A549 (cell line): ENCODE data around the gene PLCB3. TPM values are rescaled to one million over a fixed set of nuclear protein-coding genes. Genes with fewer than 3 reads are reported as not detected.

ENCODE experiments used
- ATAC-seq, 2 experiments: fragments of 200-7000 bp in 1 of 2; fragments of >200 bp in 1 of 2; cut with Nextera tagmentation in 1 of 2; cut with Tn5 transposase in 1 of 2; 3 replicates each; pipeline versions ENCODE4 v1.8.0 to v1.9.1; 2018 to 2020; ENCODE audit warnings: mild to moderate bottlenecking in 1 of 2, moderate library complexity in 1 of 2
- CTCF ChIA-PET: fragments of 300-600 bp; sonication (Branson Sonifier 250); formaldehyde crosslinking; extraction: SDS; loops from one replicate; lab custom pipeline; 2021; ENCODE audit warnings: antibody characterized with exemption, inconsistent platforms; lab: Yijun Ruan, JAX
- POLR2A ChIA-PET: fragments of 350-600 bp; formaldehyde crosslinking; extraction: SDS; loops from one replicate; lab custom pipeline; 2021; ENCODE audit warnings: antibody characterized with exemption, inconsistent platforms; lab: Yijun Ruan, JAX
- DNase-seq, 2 experiments: peaks; one replicate each; pipeline versions ENCODE4 v3.0.0 to v3.0.0-alpha.2; 2011 to 2016; ENCODE audit warnings: low read depth in 1 of 2, low spot score in 1 of 2
- FAIRE-seq: peaks from 2 replicates; lab custom pipeline; 2011; peaks lifted over from hg19 to GRCh38; lab: Jason Lieb, UNC
- H3K27ac ChIP-seq, 2 experiments: fragments of >200 bp; sonication (Bioruptor Twin); formaldehyde crosslinking; 3 replicates each; pipeline ENCODE4 v1.5.1; 2016 to 2017
- H3K4me1 ChIP-seq: fragments of >200 bp; sonication (Bioruptor Twin); formaldehyde crosslinking; 3 replicates; pipeline ENCODE4 v1.6.1; 2016
- H3K4me2 ChIP-seq: fragments of >200 bp; sonication (Bioruptor Twin); formaldehyde crosslinking; 3 replicates; pipeline ENCODE4 v1.6.1; 2016
- H3K4me3 ChIP-seq: fragments of >200 bp; sonication (Bioruptor Twin); formaldehyde crosslinking; 3 replicates; pipeline ENCODE4 v1.5.1; 2016
- H3K9me3 ChIP-seq: fragments of >200 bp; sonication (Bioruptor Twin); formaldehyde crosslinking; 3 replicates; pipeline ENCODE4 v1.6.1; 2016
- BCL3 ChIP-seq: fragments of >200 bp; sonication (Bioruptor Twin); formaldehyde crosslinking; IDR thresholded peaks from 3 replicates; pipeline ENCODE4 v1.6.1; 2016
- BHLHE40 ChIP-seq: IDR thresholded peaks from 2 replicates; pipeline ENCODE4 v1.6.1; 2012; ENCODE audit warnings: low read depth, low read length, inconsistent platforms
- CTCF ChIP-seq: fragments of >200 bp; sonication (Bioruptor Twin); formaldehyde crosslinking; IDR thresholded peaks from 3 replicates; pipeline ENCODE4 v1.5.1; 2016
- EHMT2 ChIP-seq: fragments of 200-600 bp; sonication (generic); IDR thresholded peaks from 2 replicates; pipeline ENCODE4 v1.6.1; 2016; ENCODE audit warnings: antibody characterized with exemption, low read depth, mild to moderate bottlenecking, moderate library complexity
- ELK1 ChIP-seq: fragments of 150-350 bp; IDR thresholded peaks from 2 replicates; pipeline ENCODE4 v1.6.1; 2014; ENCODE audit warnings: low read depth, mild to moderate bottlenecking, low read length
- EP300 ChIP-seq, 2 experiments: fragments of >200 bp; sonication (Bioruptor Twin); formaldehyde crosslinking; IDR thresholded peaks; 2 replicates in 1 of 2; 3 replicates in 1 of 2; pipeline ENCODE4 v1.6.1; 2016 to 2017
- ESRRA ChIP-seq: fragments of 150-350 bp; IDR thresholded peaks from 2 replicates; pipeline ENCODE4 v1.6.1; 2014; ENCODE audit warnings: mild to moderate bottlenecking, low read length, borderline replicate concordance
- FOSL2 ChIP-seq, 2 experiments: fragments of 450-650 bp in 1 of 2; fragments of >200 bp in 1 of 2; sonication (Bioruptor Twin) in 1 of 2; formaldehyde crosslinking; IDR thresholded peaks; 2 replicates each; pipeline versions ENCODE4 v1.5.0 to v1.6.1; 2016 to 2020; ENCODE audit warnings: mild to moderate bottlenecking in 1 of 2, moderate library complexity in 1 of 2
- HDAC2 ChIP-seq: fragments of 200-600 bp; sonication (generic); IDR thresholded peaks from 2 replicates; pipeline ENCODE4 v1.6.1; 2016
- HES2 ChIP-seq: fragments of >200 bp; sonication (Bioruptor Twin); formaldehyde crosslinking; IDR thresholded peaks from 2 replicates; pipeline ENCODE4 v1.6.1; 2016
- HEYL ChIP-seq: fragments of 250-450 bp; sonication (Bioruptor Pico); IDR thresholded peaks from 2 replicates; pipeline ENCODE4 v1.8.0; 2021; ENCODE audit warnings: mild to moderate bottlenecking, moderate library complexity
- HMGXB4 ChIP-seq: fragments of 250-450 bp; sonication (Bioruptor Pico); IDR thresholded peaks from 2 replicates; pipeline ENCODE4 v1.5.0; 2021; ENCODE audit warnings: mild to moderate bottlenecking, moderate library complexity, borderline replicate concordance
- HOXA7 ChIP-seq: fragments of 250-450 bp; sonication (Bioruptor Pico); IDR thresholded peaks from 2 replicates; pipeline ENCODE4 v1.5.0; 2020; ENCODE audit warnings: mild to moderate bottlenecking, moderate library complexity
- JUN ChIP-seq, 2 experiments: fragments of >200 bp; sonication (Bioruptor Twin); formaldehyde crosslinking; IDR thresholded peaks; 2 replicates in 1 of 2; 3 replicates in 1 of 2; pipeline ENCODE4 v1.6.1; 2016 to 2017
- KDM1A ChIP-seq: fragments of 200-600 bp; sonication (generic); IDR thresholded peaks from 2 replicates; pipeline ENCODE4 v1.6.1; 2016; ENCODE audit warnings: low read depth, mild to moderate bottlenecking
- MAFK ChIP-seq: fragments of 450-650 bp; IDR thresholded peaks from 2 replicates; pipeline ENCODE4 v1.6.1; 2014; ENCODE audit not compliant: partially characterized antibody
- MAX ChIP-seq: IDR thresholded peaks from 2 replicates; pipeline ENCODE4 v1.6.1; 2012
- NFE2L2 ChIP-seq: fragments of 150-350 bp; conservative IDR thresholded peaks from 2 replicates; pipeline ENCODE4 v1.6.1; 2014; ENCODE audit warnings: low read length
- NPAS2 ChIP-seq: fragments of 250-450 bp; sonication (Bioruptor Pico); IDR thresholded peaks from 2 replicates; pipeline ENCODE4 v1.8.0; 2022; ENCODE audit warnings: mild to moderate bottlenecking, moderate library complexity, borderline replicate concordance
- RAD21 ChIP-seq, 2 experiments: fragments of >200 bp in 1 of 2; sonication (Bioruptor Twin) in 1 of 2; formaldehyde crosslinking in 1 of 2; IDR thresholded peaks in 1 of 2; conservative IDR thresholded peaks in 1 of 2; 2 replicates in 1 of 2; 3 replicates in 1 of 2; pipeline ENCODE4 v1.6.1; 2012 to 2018; ENCODE audit warnings: inconsistent platforms in 1 of 2
- REST ChIP-seq: fragments of 200-600 bp; sonication (generic); IDR thresholded peaks from 2 replicates; pipeline ENCODE4 v1.6.1; 2016; ENCODE audit warnings: antibody characterized with exemption, mild to moderate bottlenecking, moderate library complexity
- SREBF2 ChIP-seq: fragments of 450-650 bp; IDR thresholded peaks from 2 replicates; pipeline ENCODE4 v1.6.1; 2014; ENCODE audit warnings: mild to moderate bottlenecking, moderate library complexity
- USF2 ChIP-seq: fragments of 450-650 bp; IDR thresholded peaks from 2 replicates; pipeline ENCODE4 v1.6.1; 2014; ENCODE audit warnings: antibody characterized with exemption
- ZNF302 ChIP-seq: fragments of 250-450 bp; sonication (Bioruptor Pico); IDR thresholded peaks from 2 replicates; pipeline ENCODE4 v1.9.0; 2021; ENCODE audit warnings: inconsistent platforms, mild to moderate bottlenecking, moderate library complexity
- WGBS: methylation state at CpG from one replicate; pipeline ENCODE4 v1.1.6; 2017; ENCODE audit errors: missing lambda C conversion rate; 5-methylcytosine and 5-hydroxymethylcytosine counted together
- polyA plus RNA-seq, 4 experiments: library from polyadenylated mRNA; depleted of rRNA in 3 of 4; stranded (reverse); fragments of >200 nt; fragmentation: RNase III in 1 of 4; extraction: RNeasy Plus Mini Kit Qiagen cat#74134 plus additional on column Dnase treatment in 1 of 4; gene quantifications; 2 replicates in 3 of 4; 3 replicates in 1 of 4; pipeline ENCODE4 v1.2.3, GENCODE V29; 2011 to 2017

Gene PLCB3
- polyA plus RNA-seq, 2 of the 4 experiments (the other 2 are of a cell fraction): 8.8 to 21.2 TPM

GRCh38 chr11:64202992-64203391, 48.3 kb upstream of the PLCB3 start:
- no peak for DNase-seq
- Histone ChIP-seq H3K27ac (no peak overlapping the region), H3K4me2 (no peak overlapping the region), H3K9me3 (no peaks in the 10 kb centered on the region), H3K4me1 (peaks cover 9% of the 10 kb centered on the region; the same call in 1 of the 3 replicates), H3K4me3 (no peak overlapping the region)
- WGBS: 94% methylated on average over 9 of the region's 9 CpGs
- TF ChIP-seq RAD21 (conservative IDR thresholded peaks at IDR 0.05 in 1 of 2, IDR thresholded peaks at IDR 0.05 in 1 of 2): no peak
- no peak for TF ChIP-seq HMGXB4 (CRISPR knock-in tag)
- no peak for TF ChIP-seq USF2
- TF ChIP-seq EP300 (IDR thresholded peaks at IDR 0.05): no peak
- no peak for TF ChIP-seq ZNF302 (CRISPR knock-in tag)
- TF ChIP-seq ESRRA: no peak
- TF ChIP-seq FOSL2 (IDR thresholded peaks at IDR 0.05): no peak
- no peak for TF ChIP-seq FOSL2 (CRISPR knock-in tag; IDR thresholded peaks at IDR 0.05)
- no peak for TF ChIP-seq SREBF2
- no peak for TF ChIP-seq KDM1A
- no peak for TF ChIP-seq HES2
- no peak for TF ChIP-seq MAX
- no peak for TF ChIP-seq BCL3
- no peak for TF ChIP-seq ELK1
- no peak for TF ChIP-seq MAFK
- no peak for TF ChIP-seq NFE2L2
- TF ChIP-seq HDAC2: no peak
- TF ChIP-seq HOXA7 (CRISPR knock-in tag): no peak
- no peak for TF ChIP-seq JUN (IDR thresholded peaks at IDR 0.05)
- POLR2A ChIA-PET: interaction anchor here (1.6 kb wide), 1 partner anchor 17 kb away, joined by 4 read pairs; the partner anchor contains the start of gene STIP1
- no peak for ATAC-seq
- FAIRE-seq: no peak
- CTCF ChIA-PET: interaction anchor here (1.7 to 20.3 kb wide), 4 partner anchors 18 to 100 kb away, joined by 4 to 254 read pairs (median 80); partner anchors contain the start of genes CATSPERZ, DNAJC4, NUDT22 and PLCB3

GRCh38 chr11:64203421-64204079, 47.8 kb upstream of the PLCB3 start:
- ChIA-PET POLR2A (interaction anchor here (1.9 to 3.0 kb wide), 2 partner anchors 18 to 38 kb away, joined by 9 to 18 read pairs; partner anchors contain the start of genes FKBP2 and STIP1), CTCF (interaction anchor here (1.0 to 20.3 kb wide), 12 partner anchors 8 to 99 kb away, joined by 3 to 254 read pairs (median 10); partner anchors contain the start of genes CATSPERZ, DNAJC4, NUDT22 and PLCB3)
- no peak for FAIRE-seq
- no peaks in the 10 kb centered on the region for H3K9me3 ChIP-seq
- H3K4me2 ChIP-seq: no peak overlapping the region
- ATAC-seq: no peak
- H3K4me3 ChIP-seq: no peak overlapping the region
- H3K27ac ChIP-seq: no peak overlapping the region
- peaks cover 9% of the 10 kb centered on the region; the same call in 1 of the 3 replicates for H3K4me1 ChIP-seq
- DNase-seq: no peak
- 93% methylated on average over 27 of the region's 27 CpGs for WGBS
- no peak for TF ChIP-seq REST
- no peak for TF ChIP-seq HDAC2
- no peak for TF ChIP-seq EHMT2
- TF ChIP-seq BHLHE40: no peak
- TF ChIP-seq HEYL: no peak
- no peak for TF ChIP-seq CTCF
- TF ChIP-seq ESRRA: no peak
- no peak for TF ChIP-seq NPAS2 (CRISPR knock-in tag)
